A673 (cell line): ENCODE measurements around the gene NFASC. TPM values are rescaled to one million over a fixed set of nuclear protein-coding genes. Genes with fewer than 3 reads are reported as not detected.

Experiments
- BruUV-seq: library from RNA; stranded (reverse); fragments of 400-500 nt; replicated peaks from 2 replicates; lab custom pipeline; 2021; lab: Mats Ljungman, UMichigan
- CTCF ChIA-PET: fragments of 300-600 bp; sonication (Branson Sonifier 250); formaldehyde crosslinking; loops from one replicate; lab custom pipeline; 2022; ENCODE audit warnings: antibody characterized with exemption; lab: Charles Lee
- POLR2A ChIA-PET: fragments of 300-600 bp; sonication (Branson Sonifier 250); formaldehyde crosslinking; loops from one replicate; lab custom pipeline; 2022; ENCODE audit warnings: antibody characterized with exemption; ENCODE audit not compliant: low non-redundant PET; lab: Charles Lee
- DNase-seq: peaks from one replicate; pipeline ENCODE4 v3.0.0-alpha.2; 2015; ENCODE audit warnings: low spot score
- H3K27ac ChIP-seq: fragments of 200-600 bp; sonication (generic); 2 replicates; pipeline ENCODE4 v1.5.1; 2016; ENCODE audit warnings: mixed run types, low read depth, mild to moderate bottlenecking, mixed read lengths, antibody characterized with exemption, low read length; ENCODE audit not compliant: poor library complexity, severe bottlenecking
- H3K27me3 ChIP-seq: fragments of 200-600 bp; sonication (generic); replicated peaks from 2 replicates; pipeline ENCODE4 v1.6.1; 2017; ENCODE audit warnings: mixed run types, low read depth, mild to moderate bottlenecking, mixed read lengths, antibody characterized with exemption, low read length; ENCODE audit not compliant: insufficient read depth, poor library complexity
- H3K36me3 ChIP-seq: fragments of 200-600 bp; sonication (generic); 2 replicates; pipeline ENCODE4 v1.6.1; 2016; ENCODE audit warnings: mixed run types, mild to moderate bottlenecking, mixed read lengths, antibody characterized with exemption, low read length; ENCODE audit not compliant: insufficient read depth, poor library complexity, severe bottlenecking
- H3K4me1 ChIP-seq: fragments of 200-600 bp; sonication (generic); 2 replicates; pipeline ENCODE4 v1.6.1; 2017; ENCODE audit warnings: mixed run types, mild to moderate bottlenecking, mixed read lengths, antibody characterized with exemption, low read length; ENCODE audit not compliant: insufficient read depth, poor library complexity, severe bottlenecking
- H3K4me3 ChIP-seq: fragments of 200-600 bp; sonication (generic); 2 replicates; pipeline ENCODE4 v1.5.1; 2016; ENCODE audit warnings: low read depth, mixed run types, mild to moderate bottlenecking, mixed read lengths, low read length; ENCODE audit not compliant: poor library complexity, severe bottlenecking
- H3K9me3 ChIP-seq: fragments of 200-600 bp; sonication (generic); 2 replicates; pipeline ENCODE4 v1.6.1; 2016; ENCODE audit warnings: mixed run types, low read depth, mild to moderate bottlenecking, mixed read lengths, antibody characterized with exemption, low read length; ENCODE audit not compliant: poor library complexity, severe bottlenecking
- EZH2 ChIP-seq: fragments of 200-600 bp; sonication (generic); IDR thresholded peaks from 2 replicates; pipeline ENCODE4 v1.6.1; 2017; ENCODE audit warnings: borderline replicate concordance, low read depth, mild to moderate bottlenecking, mixed read lengths, antibody characterized with exemption, low read length; ENCODE audit not compliant: poor library complexity, severe bottlenecking
- intact Hi-C: fragments of 100-400 bp; cut with micrococcal nuclease; formaldehyde crosslinking; loops from one replicate; pipeline ENCODE4 v1.10.0; 2022; ENCODE audit not compliant: unreplicated experiment
- total RNA-seq: library from RNA; stranded (reverse); gene quantifications from 2 replicates; pipeline ENCODE4 v1.2.3, GENCODE V29; 2021
- TF ChIP-seq, protein P1 (sequence below): fragments of 300-800, 200-600 bp; sonication (generic); conservative IDR thresholded peaks from 2 replicates; pipeline ENCODE4 v1.5.1; 2017; ENCODE audit warnings: low read depth, mild to moderate bottlenecking, antibody characterized with exemption, low read length, moderate library complexity, mixed read lengths

Gene NFASC
- total RNA-seq, 1 experiment from 2014 or later, result 0.24 TPM

DNA sequence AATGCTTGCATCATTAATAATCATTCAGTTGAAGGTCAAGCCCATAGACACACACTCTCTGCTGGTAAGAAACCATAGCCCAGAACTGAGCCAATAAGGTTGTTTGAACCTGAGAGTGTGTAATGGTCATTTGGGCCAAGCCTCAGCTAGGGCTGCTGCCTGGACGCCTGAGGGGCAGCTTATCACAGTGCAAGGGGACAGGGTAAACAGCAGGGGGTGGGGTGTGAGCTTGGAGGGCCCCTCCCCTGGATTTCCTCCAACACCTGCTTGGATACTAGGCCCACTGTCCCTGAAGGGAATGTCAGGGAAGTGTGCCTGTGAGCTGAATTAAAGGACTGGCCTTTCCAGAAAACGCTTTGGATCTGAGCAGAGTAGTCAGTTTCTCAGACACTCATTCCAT is 147.7 kb downstream of the NFASC start:
- Histone ChIP-seq H3K4me1 (peaks cover 5% of the 10 kb centered on the region), H3K27me3 (peaks cover 15% of the 10 kb centered on the region), H3K36me3 (no peaks in the 10 kb centered on the region), H3K9me3 (no peaks in the 10 kb centered on the region), H3K27ac (no peak overlapping the region), H3K4me3 (no peak overlapping the region)
- POLR2A ChIA-PET, result no interaction called here
- no TSS peak for BruUV-seq
- CTCF ChIA-PET, result no interaction called here
- intact Hi-C loops, result no loop called here
- DNase-seq, result no peak
- TF ChIP-seq, protein P1, sequence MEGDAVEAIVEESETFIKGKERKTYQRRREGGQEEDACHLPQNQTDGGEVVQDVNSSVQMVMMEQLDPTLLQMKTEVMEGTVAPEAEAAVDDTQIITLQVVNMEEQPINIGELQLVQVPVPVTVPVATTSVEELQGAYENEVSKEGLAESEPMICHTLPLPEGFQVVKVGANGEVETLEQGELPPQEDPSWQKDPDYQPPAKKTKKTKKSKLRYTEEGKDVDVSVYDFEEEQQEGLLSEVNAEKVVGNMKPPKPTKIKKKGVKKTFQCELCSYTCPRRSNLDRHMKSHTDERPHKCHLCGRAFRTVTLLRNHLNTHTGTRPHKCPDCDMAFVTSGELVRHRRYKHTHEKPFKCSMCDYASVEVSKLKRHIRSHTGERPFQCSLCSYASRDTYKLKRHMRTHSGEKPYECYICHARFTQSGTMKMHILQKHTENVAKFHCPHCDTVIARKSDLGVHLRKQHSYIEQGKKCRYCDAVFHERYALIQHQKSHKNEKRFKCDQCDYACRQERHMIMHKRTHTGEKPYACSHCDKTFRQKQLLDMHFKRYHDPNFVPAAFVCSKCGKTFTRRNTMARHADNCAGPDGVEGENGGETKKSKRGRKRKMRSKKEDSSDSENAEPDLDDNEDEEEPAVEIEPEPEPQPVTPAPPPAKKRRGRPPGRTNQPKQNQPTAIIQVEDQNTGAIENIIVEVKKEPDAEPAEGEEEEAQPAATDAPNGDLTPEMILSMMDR, result no peak
- no peak for TF ChIP-seq EZH2

DNA sequence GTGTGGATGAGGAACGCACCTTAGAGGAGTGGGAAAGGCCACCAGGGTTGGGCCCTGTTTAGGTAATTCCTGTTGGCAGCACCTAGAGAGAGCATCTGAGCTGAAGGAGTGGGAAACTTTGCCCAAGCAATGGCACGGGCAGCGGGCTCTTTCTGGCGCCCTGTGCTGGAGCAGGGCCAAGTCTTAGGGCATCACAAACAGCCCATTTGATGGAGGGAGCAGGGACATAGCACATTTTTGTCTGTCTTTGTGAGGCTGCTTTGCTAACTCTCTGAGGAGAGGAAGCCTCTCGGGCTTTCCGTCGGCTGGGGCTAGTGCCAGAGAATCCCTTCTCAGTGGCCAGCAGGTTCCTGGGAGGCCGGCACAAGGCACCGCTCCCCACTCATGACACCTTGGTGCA is 149.8 kb downstream of the NFASC start:
- no peak for TF ChIP-seq EZH2
- Histone ChIP-seq H3K4me1 (no peaks in the 10 kb centered on the region), H3K27me3 (peaks cover 15% of the 10 kb centered on the region), H3K36me3 (no peaks in the 10 kb centered on the region), H3K4me3 (no peak overlapping the region), H3K9me3 (no peaks in the 10 kb centered on the region), H3K27ac (no peak overlapping the region)
- intact Hi-C loops, result no loop called here
- CTCF ChIA-PET, result no interaction called here
- BruUV-seq, result no TSS peak
- DNase-seq, result no peak
- POLR2A ChIA-PET, result no interaction called here

DNA sequence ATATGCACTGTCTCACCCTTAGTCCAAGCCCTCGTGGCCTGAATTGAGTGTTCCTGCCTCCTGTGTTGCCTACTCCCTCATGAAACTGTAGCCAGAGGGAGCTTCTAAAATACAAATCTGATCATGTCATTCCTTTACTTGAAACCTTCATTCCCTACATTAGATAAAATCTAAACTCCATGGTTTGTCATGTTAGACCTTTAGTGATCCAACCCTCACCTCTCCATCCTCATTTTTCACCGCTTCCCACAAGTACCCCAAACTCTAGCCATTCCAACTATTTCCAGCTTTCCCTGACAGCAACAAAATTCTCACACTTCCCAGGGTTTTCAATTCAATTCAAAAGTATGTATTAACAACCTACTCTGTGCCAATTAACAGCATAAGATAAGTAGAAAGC is 154.0 kb downstream of the NFASC start:
- DNase-seq, result no peak
- Histone ChIP-seq H3K36me3 (no peaks in the 10 kb centered on the region), H3K27me3 (peaks cover 13% of the 10 kb centered on the region), H3K9me3 (no peaks in the 10 kb centered on the region), H3K4me1 (no peaks in the 10 kb centered on the region), H3K4me3 (no peak overlapping the region), H3K27ac (no peak overlapping the region)
- ChIA-PET POLR2A (no interaction called here), CTCF (interaction anchor here (0.6 kb wide), 1 partner anchor 49 kb away, joined by 4 read pairs; no protein-coding TSS in a partner anchor)
- no TSS peak for BruUV-seq
- no peak for TF ChIP-seq EZH2
- TF ChIP-seq, protein P1, result no peak
- intact Hi-C loops, result no loop called here

DNA sequence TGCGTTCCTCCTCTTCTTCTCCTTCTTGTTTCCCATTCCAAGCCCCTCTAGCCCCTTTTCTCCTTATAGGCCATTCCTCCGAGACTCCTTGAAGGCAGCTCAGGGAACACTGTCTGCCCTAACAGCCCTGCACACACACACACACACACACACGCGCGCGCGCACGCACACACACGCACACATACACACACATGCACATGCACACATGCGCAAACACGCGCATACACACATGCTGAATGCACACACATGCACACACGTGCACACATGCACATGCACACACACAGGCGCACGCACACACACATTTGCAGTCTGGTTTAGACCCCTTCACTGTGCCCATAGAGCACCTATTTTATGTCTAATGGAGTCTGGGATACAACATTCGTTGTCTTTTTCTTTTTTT is 154.6 kb downstream of the NFASC start:
- DNase-seq, result no peak
- no peaks in the 10 kb centered on the region for H3K36me3 ChIP-seq
- H3K4me3 ChIP-seq, result no peak overlapping the region
- TF ChIP-seq EZH2, result no peak
- TF ChIP-seq, protein P1, result no peak
- no peaks in the 10 kb centered on the region for H3K4me1 ChIP-seq
- CTCF ChIA-PET, result no interaction called here
- no peaks in the 10 kb centered on the region for H3K9me3 ChIP-seq
- no TSS peak for BruUV-seq
- peaks cover 8% of the 10 kb centered on the region for H3K27me3 ChIP-seq
- intact Hi-C loops, result no loop called here
- no peak overlapping the region for H3K27ac ChIP-seq
- POLR2A ChIA-PET, result no interaction called here
